ENCODE data around the gene NMBR. TPM values are rescaled to one million over a fixed set of nuclear protein-coding genes. Genes with fewer than 3 reads are reported as not detected.
"Not testable (repeated sequence)": the region's sequence is repeated elsewhere in the genome, so short reads cannot be mapped to it uniquely, and the experiment has no call there.

The NMBR gene
- total RNA-seq, 1 donor from 2014 or later = 0.22 TPM

DNA sequence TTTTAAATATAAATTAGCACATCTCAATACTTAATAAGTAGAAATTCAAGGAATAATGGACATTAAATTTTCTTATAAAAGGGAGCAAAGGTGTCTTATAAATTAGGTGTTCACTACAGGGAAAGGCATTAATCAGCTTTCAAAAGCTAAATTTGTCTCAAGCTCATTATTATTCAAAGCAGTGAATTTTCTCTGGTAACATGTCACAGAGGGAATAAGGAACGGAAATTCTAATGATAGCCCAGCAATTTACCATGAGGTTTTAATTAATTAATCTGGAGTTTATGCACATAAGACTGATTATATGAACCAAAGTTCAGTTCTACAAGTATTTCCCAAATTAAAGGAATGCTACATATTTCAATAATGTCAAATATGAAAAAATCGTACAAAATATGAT is 29.6 kb downstream of the NMBR start:
- H3K4me1 Mint-ChIP-seq (ENCODE audit: unreplicated experiment) = no peaks in the 10 kb centered on the region
- H3K27ac Mint-ChIP-seq = no peak overlapping the region
- peaks cover 6% of the 10 kb centered on the region for H3K27me3 Mint-ChIP-seq

DNA sequence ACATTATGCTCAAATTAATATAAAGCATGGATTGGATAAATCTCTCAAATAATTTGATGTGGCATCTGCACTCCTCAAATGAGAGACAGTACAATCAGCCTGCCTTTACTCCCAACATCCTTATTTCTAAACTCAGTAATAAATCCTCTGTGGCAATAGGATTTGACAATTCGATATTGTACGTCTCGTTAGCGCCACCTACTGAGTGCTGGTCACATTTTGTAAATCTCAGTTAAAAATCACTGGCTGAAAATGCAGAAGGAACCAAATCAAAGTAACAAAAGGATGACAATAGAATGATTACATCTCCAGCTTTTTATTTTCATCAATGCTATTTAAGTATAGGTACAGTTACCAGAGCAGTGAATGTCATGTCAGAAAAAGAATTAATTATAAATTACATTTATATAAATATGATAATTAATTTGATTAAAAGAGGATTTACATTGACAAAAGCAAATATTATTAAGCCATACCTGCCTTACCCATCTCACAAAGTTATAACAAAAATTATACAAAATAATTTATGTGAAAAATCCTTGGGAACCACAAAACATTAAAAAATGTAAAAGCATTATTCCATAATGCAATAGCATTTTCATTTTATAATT is 34.4 kb downstream of the NMBR start:
- peaks cover 4% of the 10 kb centered on the region for H3K27me3 Mint-ChIP-seq
- no peaks in the 10 kb centered on the region for H3K9me3 Mint-ChIP-seq

More for the DNA sequence above, 29.6 kb downstream of the NMBR start:
- Mint-ChIP-seq H3K36me3 (no peaks in the 10 kb centered on the region), H3K4me3 (no peak overlapping the region), H3K9me3 (no peaks in the 10 kb centered on the region)
- TF ChIP-seq, protein P1, sequence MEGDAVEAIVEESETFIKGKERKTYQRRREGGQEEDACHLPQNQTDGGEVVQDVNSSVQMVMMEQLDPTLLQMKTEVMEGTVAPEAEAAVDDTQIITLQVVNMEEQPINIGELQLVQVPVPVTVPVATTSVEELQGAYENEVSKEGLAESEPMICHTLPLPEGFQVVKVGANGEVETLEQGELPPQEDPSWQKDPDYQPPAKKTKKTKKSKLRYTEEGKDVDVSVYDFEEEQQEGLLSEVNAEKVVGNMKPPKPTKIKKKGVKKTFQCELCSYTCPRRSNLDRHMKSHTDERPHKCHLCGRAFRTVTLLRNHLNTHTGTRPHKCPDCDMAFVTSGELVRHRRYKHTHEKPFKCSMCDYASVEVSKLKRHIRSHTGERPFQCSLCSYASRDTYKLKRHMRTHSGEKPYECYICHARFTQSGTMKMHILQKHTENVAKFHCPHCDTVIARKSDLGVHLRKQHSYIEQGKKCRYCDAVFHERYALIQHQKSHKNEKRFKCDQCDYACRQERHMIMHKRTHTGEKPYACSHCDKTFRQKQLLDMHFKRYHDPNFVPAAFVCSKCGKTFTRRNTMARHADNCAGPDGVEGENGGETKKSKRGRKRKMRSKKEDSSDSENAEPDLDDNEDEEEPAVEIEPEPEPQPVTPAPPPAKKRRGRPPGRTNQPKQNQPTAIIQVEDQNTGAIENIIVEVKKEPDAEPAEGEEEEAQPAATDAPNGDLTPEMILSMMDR (conservative IDR thresholded peaks at IDR 0.05) = no peak
- DNase-seq (ENCODE audit: extremely low spot score, unreplicated experiment) = no peak

DNA sequence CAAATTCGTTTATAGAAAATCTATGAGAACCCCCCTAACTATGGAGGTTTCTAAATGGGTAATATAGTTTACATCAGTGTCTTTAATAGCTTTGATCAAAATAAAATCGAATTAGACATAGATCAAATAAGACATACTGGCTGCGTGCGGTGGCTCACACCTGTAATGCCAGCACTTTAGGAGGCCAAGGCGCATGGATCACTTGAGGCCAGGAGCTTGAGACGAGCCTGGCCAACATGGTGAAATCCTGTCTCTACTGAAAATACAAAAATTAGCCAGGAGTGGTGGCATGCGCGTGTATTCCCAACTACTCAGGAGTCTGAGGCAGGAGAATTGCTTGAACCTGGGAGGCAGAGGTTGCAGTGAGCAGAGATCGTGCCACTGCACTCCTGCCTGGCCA is 36.1 kb downstream of the NMBR start:
- H3K9me3 Mint-ChIP-seq; H3K4me3 Mint-ChIP-seq; H3K36me3 Mint-ChIP-seq; H3K27ac Mint-ChIP-seq; H3K4me1 Mint-ChIP-seq (ENCODE audit: unreplicated experiment); DNase-seq (ENCODE audit: extremely low spot score, unreplicated experiment); H3K27me3 Mint-ChIP-seq: not testable (repeated sequence)

More for the DNA sequence above, 34.4 kb downstream of the NMBR start:
- TF ChIP-seq, protein P1 (conservative IDR thresholded peaks at IDR 0.05) = peak; percentile 89
- DNase-seq (ENCODE audit: extremely low spot score, unreplicated experiment) = peak; percentile 68
- H3K4me1 Mint-ChIP-seq (ENCODE audit: unreplicated experiment) = no peaks in the 10 kb centered on the region
- H3K36me3 Mint-ChIP-seq = no peaks in the 10 kb centered on the region
- H3K4me3 Mint-ChIP-seq = no peak overlapping the region
- no peak overlapping the region for H3K27ac Mint-ChIP-seq

- not testable (repeated sequence) for H3K4me3 Mint-ChIP-seq; H3K36me3 Mint-ChIP-seq; H3K27me3 Mint-ChIP-seq; DNase-seq (ENCODE audit: extremely low spot score, unreplicated experiment); H3K27ac Mint-ChIP-seq; H3K4me1 Mint-ChIP-seq (ENCODE audit: unreplicated experiment); H3K9me3 Mint-ChIP-seq
Measured at GRCh38 chr6:142104820-142105219, 42.1 kb downstream of the NMBR start.

DNA sequence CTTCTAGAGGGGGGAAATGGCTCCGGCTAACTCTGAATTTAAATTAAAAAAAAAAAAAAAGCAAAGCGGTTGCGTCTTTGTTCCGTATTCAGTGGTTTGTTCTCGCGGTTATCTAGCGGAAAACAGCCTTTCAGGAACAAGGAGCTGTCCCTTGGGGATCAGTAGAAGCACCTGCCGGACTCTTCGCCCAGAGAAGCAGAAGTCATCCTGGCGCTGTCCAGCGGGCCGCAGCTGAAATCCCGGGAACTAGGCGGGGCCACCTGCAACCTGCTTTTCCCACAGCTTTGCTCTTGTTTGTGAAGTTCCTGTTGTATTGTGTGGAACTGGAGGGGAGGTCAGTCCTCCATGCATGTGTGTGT is 58.1 kb downstream of the NMBR start:
- no peak overlapping the region for H3K27ac Mint-ChIP-seq
- DNase-seq (ENCODE audit: extremely low spot score, unreplicated experiment) = no peak
- no peak overlapping the region for H3K4me3 Mint-ChIP-seq
- peaks cover 27% of the 10 kb centered on the region for H3K27me3 Mint-ChIP-seq
- no peaks in the 10 kb centered on the region for H3K36me3 Mint-ChIP-seq
- no peaks in the 10 kb centered on the region for H3K4me1 Mint-ChIP-seq (ENCODE audit: unreplicated experiment)
- no peaks in the 10 kb centered on the region for H3K9me3 Mint-ChIP-seq
- TF ChIP-seq, protein P1 (conservative IDR thresholded peaks at IDR 0.05) = no peak

DNA sequence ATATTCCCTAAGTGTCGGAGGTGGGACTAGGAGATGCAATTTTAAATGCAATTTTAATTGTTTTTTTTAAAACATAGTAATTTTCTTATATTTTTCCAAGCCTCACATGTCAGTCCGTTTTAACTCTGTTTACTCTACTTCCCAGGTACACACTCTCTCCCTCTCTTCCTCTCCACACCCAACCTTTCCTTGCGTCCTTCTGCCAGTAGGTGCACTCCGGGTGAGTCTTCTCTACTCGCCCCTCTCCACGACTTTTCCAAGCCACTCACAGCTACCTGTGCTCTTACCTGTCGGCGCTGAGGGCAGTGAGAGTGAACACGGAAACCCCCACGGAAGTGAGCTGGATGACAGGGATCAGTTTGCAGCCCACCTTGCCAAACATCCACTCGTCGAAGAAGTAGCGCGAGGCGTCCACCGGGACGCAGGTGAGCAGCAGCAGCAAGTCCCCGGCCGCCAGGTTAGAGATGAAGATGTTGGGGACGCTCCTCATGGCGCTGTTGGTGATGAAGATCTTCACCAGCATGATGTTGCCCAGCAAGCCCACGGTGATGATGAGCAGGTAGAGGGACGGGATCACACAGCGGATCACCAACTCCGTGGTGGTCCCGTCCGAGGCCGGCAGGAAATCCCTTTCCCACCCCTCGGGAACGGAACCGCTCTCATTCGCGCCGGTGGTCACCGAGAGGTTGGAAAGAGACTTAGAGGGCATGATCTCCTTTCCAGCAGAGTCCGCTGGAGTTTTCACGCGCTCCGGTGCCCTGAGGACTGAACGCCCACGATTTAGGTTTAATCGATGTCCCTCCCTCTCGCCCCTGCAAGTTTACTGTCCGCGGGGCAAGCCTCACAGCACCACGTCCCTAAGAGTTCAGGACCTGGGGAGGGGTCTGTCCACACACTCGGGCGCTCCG is 58.7 kb downstream of the NMBR start:
- Mint-ChIP-seq H3K36me3 (no peaks in the 10 kb centered on the region), H3K4me1 (ENCODE audit: unreplicated experiment) (no peaks in the 10 kb centered on the region), H3K27ac (no peak overlapping the region), H3K9me3 (no peaks in the 10 kb centered on the region), H3K4me3 (peak overlapping the region; percentile 25), H3K27me3 (peaks cover 27% of the 10 kb centered on the region)
- no peak for DNase-seq (ENCODE audit: extremely low spot score, unreplicated experiment)
- TF ChIP-seq, protein P1 (conservative IDR thresholded peaks at IDR 0.05) = no peak

Measured in type B pancreatic cell (in vitro differentiated cells).